ENCODE data around the gene PRRX1.

The PRRX1 gene

DNA sequence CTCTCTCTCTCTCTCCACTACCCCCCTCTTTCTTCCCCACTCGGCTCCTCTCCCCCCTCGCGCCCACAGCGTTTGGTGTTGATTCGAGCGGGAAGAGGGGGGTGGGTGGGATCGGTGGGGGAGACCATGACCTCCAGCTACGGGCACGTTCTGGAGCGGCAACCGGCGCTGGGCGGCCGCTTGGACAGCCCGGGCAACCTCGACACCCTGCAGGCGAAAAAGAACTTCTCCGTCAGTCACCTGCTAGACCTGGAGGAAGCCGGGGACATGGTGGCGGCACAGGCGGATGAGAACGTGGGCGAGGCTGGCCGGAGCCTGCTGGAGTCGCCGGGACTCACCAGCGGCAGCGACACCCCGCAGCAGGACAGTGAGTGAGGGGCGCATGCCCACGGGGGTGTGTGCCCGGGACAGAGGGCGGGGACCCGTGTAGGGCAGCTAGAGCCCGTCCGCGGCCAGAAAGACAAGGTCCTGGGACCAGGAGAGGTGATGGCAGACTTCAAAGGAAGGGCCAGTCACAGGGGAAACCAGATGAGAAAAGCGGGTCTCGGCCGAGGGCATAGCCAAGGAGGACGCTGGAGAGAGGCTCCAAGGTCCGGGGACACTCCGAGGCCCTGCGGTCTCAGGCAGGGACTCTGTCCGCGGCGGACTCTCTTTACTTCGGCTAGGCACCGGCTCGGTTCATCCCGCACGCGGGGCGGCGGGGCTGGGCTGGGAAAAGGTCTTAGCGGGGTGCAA lies at the start of gene PRRX1:
Gene PRRX1 (plus strand): TSS at position 39 of the 735 bp plus-strand sequence. CDS start 88 bp downstream, at position 127.
- peak; percentile 74 for DNase-seq

DNA sequence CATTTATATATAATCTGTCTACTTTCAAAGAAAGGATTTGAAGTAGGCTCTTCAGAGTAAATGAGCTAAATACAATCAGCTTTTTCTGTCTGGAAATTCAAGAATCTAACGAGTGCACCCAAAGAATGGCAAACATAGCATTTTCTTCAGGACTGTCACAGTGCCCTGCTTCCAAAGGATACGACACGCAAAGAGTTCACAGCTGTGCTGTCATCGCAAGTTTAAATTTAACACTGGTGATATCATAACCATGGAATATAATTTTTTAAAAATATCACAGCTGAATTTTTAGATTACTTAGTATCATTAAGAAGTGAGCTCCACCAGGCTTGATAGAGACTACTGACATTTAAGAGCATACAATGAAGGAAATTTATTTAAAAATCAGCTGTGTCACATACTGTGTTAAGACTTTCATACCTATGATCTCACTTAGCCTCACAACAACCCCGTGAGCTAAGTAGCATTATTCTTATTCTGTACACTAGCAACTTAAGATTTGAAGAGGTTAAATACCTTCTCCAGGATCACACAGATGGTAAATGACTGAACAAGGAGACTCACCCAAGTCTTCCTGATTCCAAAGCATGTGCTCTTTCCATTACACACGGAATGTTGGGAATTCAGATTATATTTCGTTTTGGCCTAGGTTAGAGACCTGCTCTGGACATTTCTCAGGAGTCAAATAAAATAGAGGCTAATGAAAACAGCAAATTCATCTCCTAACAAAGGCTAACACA lies 46.2 kb upstream of the PRRX1 start:
- no peak for DNase-seq

DNA sequence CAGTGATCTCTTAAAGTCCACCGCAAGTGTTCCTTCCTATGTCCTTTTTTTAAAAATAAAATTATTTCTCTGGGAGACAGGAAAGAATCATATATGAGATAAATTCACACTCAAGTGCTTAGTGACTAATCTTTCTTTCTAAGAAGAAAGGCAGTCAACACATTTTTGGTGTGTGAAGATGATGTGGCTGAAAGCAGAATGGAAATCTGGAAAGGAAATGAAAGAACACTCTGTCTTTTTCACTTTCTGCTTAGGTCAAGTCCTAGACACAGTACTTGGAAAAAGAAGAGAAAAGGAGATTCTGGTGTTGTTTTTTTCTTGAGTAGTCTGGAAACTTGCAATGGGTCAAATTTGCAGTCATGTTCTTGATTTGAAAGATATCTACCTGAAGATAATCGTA lies 45.5 kb upstream of the PRRX1 start:
- DNase-seq: no peak

DNA sequence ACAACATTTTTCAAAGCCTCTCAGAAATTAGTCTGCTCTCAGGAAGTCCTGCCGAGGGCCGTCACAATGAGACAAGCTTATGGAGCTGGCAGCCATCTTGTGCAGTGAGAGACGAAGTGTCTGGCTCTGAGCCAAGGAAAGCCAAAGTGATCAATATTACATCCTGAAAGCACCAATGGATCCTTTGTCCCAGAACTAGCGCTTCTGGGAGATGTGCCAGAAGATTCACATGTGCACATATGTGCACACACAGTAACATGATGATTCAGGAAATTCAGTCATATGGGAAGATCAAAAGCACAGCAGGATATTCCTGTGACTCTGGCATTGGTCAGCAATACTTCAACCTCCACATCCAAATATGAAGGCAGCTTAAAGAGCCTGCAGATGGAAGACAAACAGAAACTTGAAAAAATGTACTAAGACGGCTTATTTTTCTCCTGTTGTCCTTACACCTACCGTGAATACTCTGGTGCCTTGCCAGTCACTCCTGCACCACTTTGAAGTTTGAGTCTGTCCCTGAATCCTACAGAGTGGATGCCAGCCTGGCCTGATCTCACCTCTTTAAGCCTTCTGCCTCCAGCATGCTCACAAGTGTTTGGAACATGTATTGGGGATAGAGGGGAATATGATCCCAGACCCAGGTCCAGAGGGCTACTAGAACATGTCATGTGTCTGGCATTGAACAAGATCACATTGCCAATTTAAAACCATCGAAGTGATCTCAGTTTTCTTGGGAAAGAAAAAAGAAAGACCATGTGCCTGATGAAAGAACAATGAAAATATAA lies 44.5 kb upstream of the PRRX1 start:
- DNase-seq: no peak

DNA sequence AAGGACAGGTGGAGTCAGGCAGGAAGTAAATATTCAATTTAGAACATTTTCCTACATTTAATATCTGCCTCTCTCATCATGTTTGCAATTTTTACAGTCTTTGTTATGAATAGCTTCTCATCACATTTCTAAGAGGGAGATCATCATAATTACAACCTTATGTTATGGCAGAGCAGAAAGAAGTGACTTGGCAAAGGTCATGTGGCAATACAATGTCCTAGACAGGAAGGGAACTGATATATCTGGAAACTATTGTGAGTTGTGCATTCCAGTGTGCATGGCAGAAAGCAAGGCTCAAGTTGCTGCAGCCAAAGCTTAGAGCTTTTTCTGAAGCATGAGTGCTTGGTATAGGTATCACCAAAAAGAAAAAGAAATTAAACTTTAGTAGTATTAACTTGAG lies 43.8 kb upstream of the PRRX1 start:
- DNase-seq: no peak

DNA sequence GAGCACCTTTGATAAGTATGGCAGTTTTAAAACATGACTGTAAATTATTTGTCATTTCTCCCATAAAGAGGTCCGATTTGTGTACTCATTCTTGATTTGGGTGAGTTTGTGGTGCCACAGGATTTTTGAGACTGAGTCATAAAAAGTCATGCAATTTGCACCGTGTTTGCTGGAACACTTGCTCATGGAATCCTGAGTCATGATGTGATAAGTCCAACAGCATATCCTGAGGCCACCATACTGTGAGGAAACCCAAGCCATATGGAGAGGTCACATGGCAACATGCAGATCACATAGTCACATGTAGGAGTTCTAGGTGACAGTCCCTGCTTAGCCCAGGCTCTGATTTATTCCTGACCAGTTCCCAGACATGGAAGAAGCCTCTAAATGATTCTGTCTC lies 40.8 kb upstream of the PRRX1 start:
- DNase-seq: peak; percentile 53

DNA sequence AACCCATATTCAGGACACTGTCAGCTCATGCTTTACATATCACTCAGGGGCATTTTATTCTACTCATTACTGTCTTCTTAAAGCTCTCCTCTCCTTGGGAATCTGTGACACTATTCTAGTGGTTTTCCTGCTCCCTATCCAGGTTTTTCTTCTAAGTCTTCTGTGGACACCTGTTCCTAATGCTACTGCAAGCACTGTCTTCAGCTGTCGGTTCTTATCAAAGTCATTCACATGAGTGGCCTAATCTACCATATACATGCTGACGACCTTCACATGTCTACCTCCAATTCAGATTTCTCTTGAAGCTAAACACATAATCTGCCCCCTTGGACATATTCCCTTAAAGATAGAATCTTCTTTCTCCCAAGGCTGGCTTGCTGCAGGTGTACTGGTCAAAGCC lies 39.8 kb upstream of the PRRX1 start:
- no peak for DNase-seq

DNA sequence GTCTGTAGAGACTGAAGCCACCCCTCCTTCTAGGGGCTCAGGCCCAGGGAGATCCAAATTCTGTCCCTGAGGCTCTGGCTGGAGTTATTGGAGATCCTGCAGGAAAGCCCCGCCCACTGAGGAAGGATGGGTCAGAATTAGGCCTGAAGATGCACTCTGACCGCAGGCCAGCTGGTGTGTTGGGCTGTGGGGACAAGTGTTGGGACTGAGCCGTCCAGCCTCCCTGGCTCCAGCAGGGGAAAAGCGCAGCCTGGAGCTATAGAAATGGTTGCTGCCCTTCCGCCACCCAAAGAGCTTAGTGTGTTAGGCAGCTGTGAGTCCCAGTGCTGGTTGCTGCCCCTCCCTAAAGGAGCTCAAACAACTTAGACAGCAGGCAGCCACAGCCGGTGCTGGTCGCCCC lies 33.0 kb upstream of the PRRX1 start:
- DNase-seq: no peak

DNA sequence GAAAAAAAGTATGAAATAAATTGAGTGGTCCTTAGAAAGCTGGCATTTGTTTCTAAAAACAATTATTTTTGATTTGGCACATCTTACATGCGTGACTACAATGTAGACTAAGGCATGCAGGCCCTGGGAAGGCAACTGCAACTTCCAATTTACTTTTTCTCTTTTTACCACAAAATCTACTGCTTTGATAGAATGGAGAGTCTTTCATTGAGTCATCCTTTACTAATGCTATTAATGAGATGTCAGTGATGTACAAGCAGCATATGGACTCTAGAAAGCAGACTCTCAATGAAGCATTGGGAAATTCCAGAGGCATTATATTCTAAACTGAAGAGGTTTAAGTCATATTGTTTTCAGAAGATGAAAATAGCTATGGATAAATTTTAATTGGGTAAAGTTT lies 29.6 kb upstream of the PRRX1 start:
- no peak for DNase-seq

DNA sequence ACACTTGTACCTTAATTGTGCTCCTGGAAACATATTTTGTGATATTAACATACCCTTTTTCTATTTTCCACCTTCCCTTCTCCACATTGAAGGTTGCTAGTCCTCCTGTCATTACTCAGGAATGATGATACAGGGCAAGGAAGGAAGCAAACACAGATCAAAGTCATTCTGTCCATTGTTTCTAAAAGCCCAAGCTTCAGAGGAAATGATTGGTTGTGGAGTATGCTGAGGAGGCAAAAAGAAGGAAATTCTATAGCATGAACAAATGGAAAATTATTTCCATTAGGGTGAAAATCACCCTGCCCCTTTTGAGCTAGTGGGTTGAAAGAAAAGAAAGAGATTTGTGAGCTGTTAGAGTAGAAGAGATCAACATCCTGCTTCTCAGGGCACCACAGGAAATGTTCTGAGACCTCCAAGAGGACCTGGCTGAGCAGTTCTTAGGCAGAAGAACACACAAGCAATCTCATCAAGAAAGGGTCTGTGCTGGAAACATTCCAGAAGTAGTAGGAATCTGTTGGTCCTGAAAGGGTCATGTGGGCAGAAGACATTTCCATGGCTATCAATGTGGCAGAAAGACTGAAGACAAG lies 29.0 kb upstream of the PRRX1 start:
- no peak for DNase-seq

DNA sequence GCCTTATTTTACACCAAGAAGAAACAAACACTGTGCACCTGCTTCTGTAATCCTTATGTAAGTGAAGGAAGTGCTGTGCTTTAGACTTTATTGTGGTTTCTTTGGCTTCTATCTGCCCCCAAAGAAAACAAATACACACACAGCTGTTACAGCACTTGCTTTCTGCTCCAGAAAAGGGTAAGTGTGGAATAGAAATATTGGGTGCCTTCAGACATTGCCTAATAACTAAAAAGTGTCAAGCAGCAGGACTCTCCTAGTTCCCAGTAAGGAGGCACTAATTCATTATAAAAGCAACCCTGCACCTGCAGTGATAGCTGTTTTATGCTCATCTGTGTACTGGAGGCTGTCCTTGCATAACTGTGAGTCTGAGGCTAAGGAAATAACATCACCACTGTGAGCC lies 23.4 kb upstream of the PRRX1 start:
- DNase-seq: no peak

DNA sequence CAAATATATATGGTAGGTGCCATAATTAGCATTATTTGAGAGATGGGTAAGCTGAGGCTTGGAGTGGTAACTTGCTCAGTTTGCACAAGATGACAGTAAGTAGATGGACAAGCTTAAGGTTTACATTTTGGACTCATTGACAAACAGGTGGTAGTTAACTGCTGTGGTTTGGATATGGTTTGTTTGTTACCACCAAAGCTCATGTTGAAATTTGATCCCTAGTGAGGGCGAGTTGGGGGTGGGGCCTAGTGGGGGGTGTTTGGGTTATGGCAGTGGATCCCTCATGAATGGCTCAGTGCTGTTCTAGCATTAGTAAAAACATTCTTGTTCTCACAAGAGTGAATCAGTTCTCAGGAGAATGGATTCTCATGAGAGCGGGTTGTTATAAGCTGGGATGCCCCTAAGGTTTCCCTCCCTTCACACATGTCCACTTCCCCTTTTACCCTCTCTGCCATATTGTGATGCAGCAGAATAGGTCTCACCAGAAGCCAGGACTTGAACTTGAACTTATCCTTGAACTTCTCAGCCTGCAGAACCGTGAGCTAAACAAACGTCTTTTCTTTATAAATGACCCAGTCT lies 6.6 kb upstream of the PRRX1 start:
- no peak for DNase-seq

DNA sequence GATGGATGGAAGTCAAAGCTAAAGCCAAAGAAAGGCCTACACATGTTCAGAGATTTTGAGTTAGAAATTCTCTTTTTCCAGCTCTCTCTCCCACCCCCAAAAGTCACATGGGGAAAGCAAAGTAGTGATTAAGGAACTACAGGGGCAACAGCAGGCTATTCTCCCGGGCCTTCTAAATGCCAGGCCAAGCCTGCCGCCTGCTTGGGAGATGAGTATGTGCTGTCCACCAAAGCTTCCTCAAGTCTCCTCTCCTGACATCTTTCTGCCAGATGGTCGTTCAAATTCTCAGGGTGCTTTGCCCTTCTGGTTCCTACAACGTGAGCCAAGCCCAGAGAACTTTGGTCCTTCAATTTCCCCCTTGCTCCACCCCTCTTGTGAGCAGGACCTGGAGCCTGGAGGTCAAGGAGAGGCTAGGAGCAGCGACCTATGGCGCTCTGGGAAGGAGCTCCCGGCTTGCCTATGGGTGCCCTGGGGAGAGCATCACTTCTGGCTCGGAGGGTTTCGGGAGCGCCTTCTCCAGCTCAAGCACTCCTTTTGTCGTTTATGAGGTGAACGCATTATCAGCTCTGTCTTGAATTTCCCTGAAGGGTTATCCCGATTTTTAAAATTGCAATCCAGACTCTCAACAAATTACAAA lies 4.4 kb upstream of the PRRX1 start:
- DNase-seq: no peak

DNA sequence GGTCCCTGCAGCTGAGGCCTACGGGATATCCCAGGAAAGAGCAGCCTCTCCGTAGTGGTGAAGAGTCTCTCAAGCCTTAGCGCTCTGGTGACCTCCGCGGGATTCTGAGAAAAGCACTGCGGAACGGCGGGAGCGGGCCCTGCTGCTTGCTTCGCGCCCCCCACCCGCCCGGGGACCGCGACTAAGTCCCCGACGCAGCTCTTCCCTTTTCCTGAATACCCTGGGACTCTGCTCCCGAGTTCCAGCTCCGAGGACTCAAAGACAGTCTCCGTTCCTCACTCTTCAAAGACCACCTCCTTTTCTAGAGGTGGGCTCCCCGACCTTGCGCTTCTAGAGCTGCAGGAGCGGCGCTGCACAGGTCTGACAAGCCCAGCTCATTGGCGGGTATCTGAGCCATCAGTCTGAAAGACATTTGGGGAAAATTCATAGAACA lies 3.6 kb upstream of the PRRX1 start:
- DNase-seq: peak; percentile 58

DNA sequence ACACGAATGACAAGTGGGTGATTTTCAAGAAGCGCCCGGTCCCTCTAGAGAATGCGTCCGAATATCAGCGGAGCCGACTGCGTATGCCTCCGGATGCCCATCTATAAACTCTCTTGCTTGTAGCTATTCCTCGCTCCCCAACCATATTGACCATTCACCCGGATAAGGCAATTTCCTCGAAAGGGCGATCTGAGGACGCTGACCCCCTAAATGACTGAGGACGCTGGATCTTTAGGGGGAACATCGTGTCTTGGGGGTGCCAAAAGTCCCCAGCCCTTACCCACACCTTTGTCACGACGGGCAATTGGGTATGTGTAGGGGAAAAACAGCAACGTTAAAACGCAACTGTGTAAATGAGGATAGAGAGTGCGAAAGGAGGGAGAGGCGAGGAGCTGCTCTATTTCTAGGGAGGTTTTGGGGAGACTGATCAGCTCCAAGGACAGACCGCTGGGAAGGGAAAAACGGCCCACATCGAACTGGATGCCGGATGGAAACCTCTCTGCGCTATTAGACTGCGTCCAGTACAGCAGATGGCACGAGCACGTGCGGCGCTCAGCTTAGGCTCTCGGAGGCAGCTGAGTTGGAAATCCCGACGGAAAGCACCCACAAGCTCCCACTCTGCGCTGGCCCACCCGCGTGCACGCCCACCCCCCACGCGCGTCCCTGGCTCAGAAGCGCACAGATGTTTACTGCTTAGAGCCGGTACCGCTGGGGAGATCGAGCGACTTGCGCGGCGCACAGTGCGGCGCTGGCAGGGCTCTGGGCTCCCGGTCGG lies 2.9 kb upstream of the PRRX1 start:
- peak; percentile 58 for DNase-seq

DNA sequence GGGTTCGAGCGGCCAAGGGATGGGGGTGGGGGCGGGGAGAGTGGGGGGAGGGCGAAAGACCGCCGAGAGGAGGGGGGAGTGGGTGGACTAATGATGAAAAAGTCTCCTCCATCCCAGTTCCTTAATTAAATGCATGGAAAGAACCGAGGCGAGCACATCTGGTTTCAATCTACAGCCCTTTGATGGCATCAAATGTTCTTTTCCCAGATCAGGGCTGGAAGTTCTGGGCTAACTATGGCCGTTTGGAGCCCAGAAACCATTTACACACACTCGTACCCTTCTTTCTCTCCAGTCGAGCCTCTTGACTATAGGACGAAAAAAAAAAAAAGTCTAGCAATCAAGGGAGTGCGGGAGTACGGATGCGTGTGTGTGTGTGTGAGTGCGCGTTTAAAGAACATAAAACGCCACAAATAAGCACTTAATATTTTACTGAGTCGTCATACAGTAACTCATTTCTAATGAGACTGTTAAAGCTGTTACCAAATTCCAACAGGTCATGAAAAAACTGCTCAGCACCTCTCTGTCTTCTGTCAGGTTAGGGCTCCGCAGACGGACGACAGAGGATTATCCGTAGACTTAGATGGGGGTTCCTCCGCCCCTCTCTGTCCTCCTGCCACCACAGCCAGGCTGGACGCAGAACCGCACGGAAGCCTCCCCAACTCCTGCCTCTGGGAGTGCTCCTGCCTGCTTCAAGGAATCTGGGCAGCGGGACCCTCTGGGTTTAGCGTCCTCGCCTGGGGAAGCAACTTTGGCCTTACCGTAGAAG lies 2.1 kb upstream of the PRRX1 start:
- peak; percentile 70 for DNase-seq

DNA sequence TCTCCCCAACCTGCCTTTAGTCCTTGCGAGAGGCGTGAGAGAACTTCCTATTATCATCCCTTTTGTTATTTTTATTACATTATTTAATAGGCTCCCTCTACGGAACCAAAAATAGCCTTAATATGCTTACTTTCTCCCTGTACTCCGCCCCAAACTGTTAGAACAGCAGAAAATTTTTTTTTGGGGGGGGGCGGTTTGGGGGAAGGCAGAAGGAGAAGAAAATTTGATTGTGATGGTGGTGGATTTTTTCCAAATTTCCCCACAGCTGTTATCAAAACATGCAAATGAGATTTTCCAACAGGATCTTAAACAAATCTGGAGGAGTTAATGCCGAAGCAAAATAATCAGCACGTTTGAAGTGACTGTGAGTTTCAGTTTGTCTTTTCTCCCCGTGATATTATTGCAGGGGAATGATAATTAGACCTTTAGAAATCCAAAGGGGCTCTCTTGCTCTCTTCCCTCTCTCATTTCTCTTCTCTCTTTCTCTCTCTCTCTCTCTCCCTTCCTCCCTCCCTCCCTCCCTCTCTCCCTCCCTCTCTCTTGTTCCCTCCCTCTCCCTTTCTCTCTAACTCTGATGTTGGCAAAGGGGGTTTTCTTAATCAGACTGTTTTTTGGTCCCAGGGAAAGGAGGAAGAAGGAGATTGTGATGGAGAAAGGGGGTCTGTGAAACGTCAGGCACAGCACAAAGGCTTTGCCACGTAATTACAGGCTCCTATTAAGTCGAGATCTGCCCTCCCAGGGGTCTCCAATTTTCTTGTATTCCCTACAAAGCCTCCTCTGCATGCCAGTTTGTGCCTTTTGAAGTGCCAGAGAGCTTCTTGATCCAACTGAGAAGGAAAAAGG lies 1.1 kb upstream of the PRRX1 start:
- no peak for DNase-seq

DNA sequence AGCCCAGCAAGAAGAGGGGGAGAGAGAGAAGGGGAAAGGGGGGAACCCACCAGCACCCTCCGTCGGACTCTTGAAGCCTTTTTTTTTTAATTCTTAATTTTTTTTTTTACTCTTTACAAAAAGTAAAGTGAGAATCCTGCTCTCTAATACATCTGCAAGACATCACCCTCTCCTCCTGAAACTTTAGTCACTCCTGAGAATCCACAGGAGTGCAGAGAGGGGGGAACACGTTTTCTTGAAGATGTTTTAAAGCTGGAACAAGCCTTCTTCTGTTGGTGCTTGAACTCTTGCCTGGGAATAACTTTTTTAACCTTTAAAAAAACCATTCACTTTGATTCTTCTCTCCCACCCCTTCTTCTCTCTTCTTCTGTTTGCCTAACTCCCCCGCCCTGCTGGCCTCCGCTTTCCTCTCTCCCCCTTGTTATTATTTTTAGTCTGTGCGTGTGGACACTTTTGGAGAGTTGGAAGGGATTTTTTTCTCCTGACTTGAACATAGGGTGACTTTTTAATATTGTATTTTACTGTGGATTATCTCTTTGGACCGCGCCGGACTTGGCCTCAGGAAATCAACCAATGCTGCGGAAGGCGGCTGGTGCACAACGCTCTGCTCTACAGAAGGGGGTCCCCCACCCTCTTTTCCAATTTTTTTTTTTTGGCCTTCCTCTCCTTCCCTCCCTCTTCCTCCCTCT lies 383 bp upstream of the PRRX1 start:
- DNase-seq: no peak
